Pancreas (tissue), 10 donors: ENCODE data around the gene CLIP2. TPM values are rescaled to one million over a fixed set of nuclear protein-coding genes. Genes with fewer than 3 reads are reported as not detected.

Experiments
- ATAC-seq, 4 donors: fragments of 200-7000 bp; cut with Tn5 transposase; one replicate each; pipeline versions ENCODE4 v1.8.0 to v1.9.1; 2020; ENCODE audit warnings: mild to moderate bottlenecking in 4 of 4, moderate library complexity in 4 of 4
- DNase-seq, 6 donors: peaks; one replicate each; pipeline ENCODE4 v3.0.0-alpha.2; 2020
- FAIRE-seq: peaks from 2 replicates; lab custom pipeline; 2012; peaks lifted over from hg19 to GRCh38; lab: Jason Lieb, UNC
- H3K27ac ChIP-seq, 4 donors: fragments of 200-600 bp; sonication (generic); 1 replicate in 3 of 4; 2 replicates in 1 of 4; pipeline versions ENCODE4 v1.5.0 to v1.8.0; 2020
- H3K27me3 ChIP-seq, 4 donors: fragments of 200-600 bp; one replicate each; pipeline ENCODE4 v1.8.0; 2021
- H3K36me3 ChIP-seq, 3 donors: fragments of 200-600 bp; sonication (generic) in 1 of 3; one replicate each; pipeline versions ENCODE4 v1.5.0 to v1.8.0; 2020 to 2021
- H3K4me1 ChIP-seq, 3 donors: fragments of 200-600 bp; one replicate each; pipeline ENCODE4 v1.8.0; 2021
- H3K4me3 ChIP-seq, 4 donors: fragments of 200-600 bp; sonication (generic) in 2 of 4; one replicate each; pipeline versions ENCODE4 v1.5.0 to v1.8.0; 2020 to 2021
- H3K9me3 ChIP-seq, 4 donors: fragments of 200-600 bp; one replicate each; pipeline ENCODE4 v1.8.0; 2021
- WGBS, 2 donors: extraction: QIAGEN DNeasy Blood & Tissue Kit; methylation state at CpG; one replicate each; pipeline ENCODE4 v1.1.7; 2013; 5-methylcytosine and 5-hydroxymethylcytosine counted together
- intact Hi-C, 3 donors: fragments of 100-400 bp; cut with DNase I; formaldehyde crosslinking; loops; one replicate each; pipeline versions ENCODE4 v1.11.1 to v1.14.2; 2022
- polyA plus RNA-seq, 2 donors: library from polyadenylated mRNA; stranded (reverse); fragments of 200-250 nt; gene quantifications; one replicate each; pipeline ENCODE4 v1.2.3, GENCODE V29; 2013
- total RNA-seq, 6 donors: library from RNA; stranded (reverse); fragmentation: NEBNext Ultra II Directional in 4 of 6; extraction: Animal tissue kit (Norgen Biotek cat#: 25700) in 4 of 6; gene quantifications; one replicate each; pipeline versions ENCODE4 v1.2.1 to v1.2.4, GENCODE V29; 2021 to 2023
- TF ChIP-seq, protein P1 (sequence below), 4 donors: fragments of 200-600 bp; sonication (generic) in 3 of 4; IDR thresholded peaks; one replicate each; pipeline versions ENCODE4 v1.5.0 to v1.8.0; 2021; ENCODE audit warnings: antibody characterized with exemption in 4 of 4
- donor health status: healthy with polysubstance abuse.
- donor health status: DM: no; HTN: no; CAD: no; lungs with moderate emphysema.
- donor health status: DM: no; HTN: no; CAD: no.
- donor health status: control.
- donor health status: control.
- donor health status: Bipolar disorder and iron deficiency.
- donor health status: DM: yes; HTN: yes; CAD: no.
- donor health status: DM: no; HTN: no; CAD: no.
- donor health status: DM: no; HTN: no; CAD: no.
- donor health status: DM: yes; HTN: yes; CAD: no.

Gene CLIP2
- total and polyA plus RNA-seq, 8 donors = 8.5 to 30.6 (median 20.8) TPM

DNA sequence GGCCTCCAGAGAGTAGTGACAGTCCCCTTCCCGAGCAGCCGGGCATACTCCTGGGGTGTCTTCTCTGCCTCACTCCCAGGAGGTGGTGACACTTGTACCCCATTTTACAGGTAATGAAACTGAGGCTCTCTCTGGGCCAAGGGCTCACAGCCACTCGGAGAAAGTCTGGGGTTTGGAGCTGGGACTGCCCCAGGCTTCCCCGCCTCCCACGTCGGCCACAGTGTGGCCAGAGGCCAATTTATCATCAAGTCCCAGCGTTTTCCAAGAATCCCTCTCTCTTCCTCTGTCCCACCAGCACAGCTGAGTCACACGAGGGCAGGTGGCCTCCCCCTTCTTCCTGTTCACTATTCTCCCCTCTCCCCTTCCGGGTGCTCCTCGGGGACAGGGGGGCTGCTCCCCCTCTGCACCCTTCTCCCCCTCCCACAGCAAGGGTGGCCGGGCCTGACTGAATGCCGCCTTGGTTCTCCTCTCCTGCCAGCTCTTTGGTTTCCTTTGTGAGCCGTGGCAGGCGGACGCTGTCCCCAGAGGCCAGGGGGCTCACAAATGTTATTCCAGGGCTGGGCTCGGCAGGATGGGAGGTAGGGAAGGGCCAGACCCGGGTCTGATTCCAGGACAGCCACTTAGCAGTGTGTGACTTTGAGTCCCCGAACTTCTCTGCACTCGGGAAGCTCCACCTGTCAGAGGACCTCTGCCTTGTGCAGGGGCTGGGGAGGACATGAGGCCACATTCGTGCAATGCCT, 17.7 kb downstream of the CLIP2 start:
- Histone ChIP-seq H3K4me1 (peaks cover 0 to 21% (median 8%) of the 10 kb centered on the region in 3 donors), H3K4me3 (no peak overlapping the region), H3K9me3 (no peaks in the 10 kb centered on the region), H3K27me3 (no peaks in the 10 kb centered on the region), H3K27ac (peak overlapping the region in 3 of 4 donors; percentile 51 to 75 (median 57)), H3K36me3 (no peaks in the 10 kb centered on the region)
- ATAC-seq (peak; percentile 56 to 89 (median 78)), FAIRE-seq (no peak), DNase-seq (peak in 5 of 6 donors; percentile 38 to 66 (median 48))
- intact Hi-C loops = no loop called here
- 23 to 35% methylated on average over 20 of the region's 20 CpGs for WGBS, 2 donors
- TF ChIP-seq, protein P1, sequence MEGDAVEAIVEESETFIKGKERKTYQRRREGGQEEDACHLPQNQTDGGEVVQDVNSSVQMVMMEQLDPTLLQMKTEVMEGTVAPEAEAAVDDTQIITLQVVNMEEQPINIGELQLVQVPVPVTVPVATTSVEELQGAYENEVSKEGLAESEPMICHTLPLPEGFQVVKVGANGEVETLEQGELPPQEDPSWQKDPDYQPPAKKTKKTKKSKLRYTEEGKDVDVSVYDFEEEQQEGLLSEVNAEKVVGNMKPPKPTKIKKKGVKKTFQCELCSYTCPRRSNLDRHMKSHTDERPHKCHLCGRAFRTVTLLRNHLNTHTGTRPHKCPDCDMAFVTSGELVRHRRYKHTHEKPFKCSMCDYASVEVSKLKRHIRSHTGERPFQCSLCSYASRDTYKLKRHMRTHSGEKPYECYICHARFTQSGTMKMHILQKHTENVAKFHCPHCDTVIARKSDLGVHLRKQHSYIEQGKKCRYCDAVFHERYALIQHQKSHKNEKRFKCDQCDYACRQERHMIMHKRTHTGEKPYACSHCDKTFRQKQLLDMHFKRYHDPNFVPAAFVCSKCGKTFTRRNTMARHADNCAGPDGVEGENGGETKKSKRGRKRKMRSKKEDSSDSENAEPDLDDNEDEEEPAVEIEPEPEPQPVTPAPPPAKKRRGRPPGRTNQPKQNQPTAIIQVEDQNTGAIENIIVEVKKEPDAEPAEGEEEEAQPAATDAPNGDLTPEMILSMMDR (IDR thresholded peaks at IDR 0.05) = no peak

DNA sequence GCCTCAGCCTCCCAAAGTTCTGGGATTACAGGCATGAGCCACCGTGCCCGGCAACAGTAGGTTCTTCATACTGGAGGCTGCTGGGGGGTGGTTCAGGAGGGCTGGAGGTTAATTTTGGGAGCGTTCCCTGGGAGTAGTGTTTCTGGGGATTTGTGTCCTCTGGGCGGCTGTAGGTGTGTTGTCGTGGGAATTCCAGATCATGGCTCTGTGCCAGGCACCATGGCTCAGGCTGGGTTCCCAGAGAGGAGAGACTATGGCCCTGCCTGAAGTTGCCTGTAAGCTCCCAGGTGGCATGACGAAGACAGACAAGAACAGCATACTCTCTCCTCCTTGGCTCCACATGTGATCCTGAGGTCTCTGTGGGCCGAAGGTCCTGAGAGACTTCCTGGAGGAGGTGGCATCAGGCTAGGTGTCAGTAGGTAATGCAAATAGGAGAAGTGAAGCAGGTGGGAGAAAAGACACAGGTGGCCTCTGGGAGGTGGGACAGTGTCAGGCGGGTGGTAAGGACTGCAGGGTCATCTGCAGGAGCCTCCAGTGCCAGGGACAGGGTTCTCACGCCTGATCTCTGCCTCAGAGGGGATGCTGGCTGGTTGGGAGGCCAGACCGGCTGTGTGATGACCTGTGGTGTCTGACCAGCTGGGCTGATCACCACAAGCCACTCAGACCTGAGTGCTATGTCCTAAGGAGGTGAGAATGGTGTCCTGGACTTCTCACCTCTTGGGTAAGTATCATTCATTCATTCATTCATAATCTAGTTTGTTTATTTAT, 18.7 kb downstream of the CLIP2 start:
- no peaks in the 10 kb centered on the region for H3K9me3 ChIP-seq
- ATAC-seq (peak; percentile 75 to 80 (median 77)), FAIRE-seq (no peak), DNase-seq (peak in 5 of 6 donors; percentile 47 to 81 (median 69))
- no peaks in the 10 kb centered on the region for H3K27me3 ChIP-seq
- H3K36me3 ChIP-seq = no peaks in the 10 kb centered on the region
- intact Hi-C loops = no loop called here
- H3K4me3 ChIP-seq = no peak overlapping the region
- TF ChIP-seq, protein P1 (IDR thresholded peaks at IDR 0.05) = no peak
- H3K27ac ChIP-seq = no peak overlapping the region
- 55% methylated on average over 10 of the region's 10 CpGs for WGBS, 2 donors
- H3K4me1 ChIP-seq = peaks cover 0 to 21% (median 8%) of the 10 kb centered on the region in 3 donors

DNA sequence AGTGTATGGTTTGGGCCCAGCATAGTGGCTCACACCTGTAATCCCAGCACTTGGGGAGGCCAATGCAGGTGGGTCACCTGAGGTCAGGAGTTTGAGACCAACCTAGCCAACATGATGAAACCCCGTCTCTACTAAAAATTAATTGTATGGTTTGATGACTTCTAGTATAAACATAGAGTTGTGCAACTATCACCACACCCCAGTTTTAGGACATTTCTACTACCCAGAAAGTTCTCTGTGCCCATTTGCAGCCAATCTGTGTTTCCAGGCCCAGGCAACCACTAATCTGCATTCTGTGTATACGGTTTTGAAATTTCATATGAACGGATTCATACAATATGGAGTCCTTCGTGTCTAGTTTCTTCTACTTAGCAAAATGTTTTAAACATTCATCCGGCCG, 20.0 kb downstream of the CLIP2 start:
- no peak for DNase-seq
- no peak overlapping the region for H3K4me3 ChIP-seq
- TF ChIP-seq, protein P1 (IDR thresholded peaks at IDR 0.05) = no peak
- no peak for FAIRE-seq
- no peaks in the 10 kb centered on the region for H3K36me3 ChIP-seq
- ATAC-seq = no peak
- H3K9me3 ChIP-seq = no peaks in the 10 kb centered on the region
- no peaks in the 10 kb centered on the region for H3K27me3 ChIP-seq
- no peak overlapping the region for H3K27ac ChIP-seq
- intact Hi-C loops = no loop called here
- peaks cover 0 to 21% (median 8%) of the 10 kb centered on the region in 3 donors for H3K4me1 ChIP-seq
- WGBS, 2 donors = 92 to 95% methylated on average over 6 of the region's 6 CpGs

DNA sequence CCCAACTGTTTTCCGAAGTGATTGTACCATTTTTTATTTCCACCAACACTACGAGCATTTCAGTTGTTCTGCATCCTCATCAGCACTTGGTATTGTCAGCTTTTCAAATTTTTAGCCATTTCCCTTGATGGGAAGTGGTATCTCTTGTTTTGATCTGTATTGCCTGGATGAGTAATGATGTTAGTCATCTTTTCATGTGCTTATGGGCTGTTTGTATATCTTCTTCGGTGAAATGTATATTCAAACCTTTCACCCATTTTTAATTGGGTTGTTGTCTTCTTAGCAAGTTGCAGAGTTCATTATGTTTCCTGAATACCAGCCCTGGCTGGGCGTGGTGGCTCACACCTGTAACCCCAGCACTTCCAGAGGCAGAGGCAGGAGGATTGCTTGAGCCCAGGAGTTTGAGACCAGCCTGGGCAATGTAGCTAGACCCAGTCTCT, 22.1 kb downstream of the CLIP2 start:
- no peaks in the 10 kb centered on the region for H3K36me3 ChIP-seq
- no peak overlapping the region for H3K27ac ChIP-seq
- H3K4me3 ChIP-seq = no peak overlapping the region
- H3K27me3 ChIP-seq = no peaks in the 10 kb centered on the region
- DNase-seq (no peak), ATAC-seq (no peak), FAIRE-seq (no peak)
- no peaks in the 10 kb centered on the region for H3K9me3 ChIP-seq
- peaks cover 0 to 17% (median 8%) of the 10 kb centered on the region in 3 donors for H3K4me1 ChIP-seq
- intact Hi-C loops = no loop called here
- TF ChIP-seq, protein P1 (IDR thresholded peaks at IDR 0.05) = no peak
- 92 to 97% methylated on average over 4 of the region's 4 CpGs for WGBS, 2 donors
